Tibial nerve (tissue), 4 donors: Measurements from ENCODE around the gene PSMB11. TPM values are rescaled to one million over a fixed set of nuclear protein-coding genes. Genes with fewer than 3 reads are reported as not detected.

ENCODE experiments used
- DNase-seq, 2 donors: peaks; one replicate each; pipeline ENCODE4 v3.0.0-alpha.2; 2019; ENCODE audit warnings: low spot score in 2 of 2
- H3K27ac ChIP-seq, 4 donors: fragments of 200-600 bp; sonication (generic) in 3 of 4; one replicate each; pipeline ENCODE4 v1.5.1; 2017 to 2019; ENCODE audit warnings: mild to moderate bottlenecking in 1 of 4
- H3K27me3 ChIP-seq, 2 donors: fragments of 200-600 bp; sonication (generic) in 1 of 2; one replicate each; pipeline versions ENCODE4 v1.5.1 to v1.6.0; 2017 to 2019
- H3K36me3 ChIP-seq, 3 donors: fragments of 200-600 bp; sonication (generic); one replicate each; pipeline ENCODE4 v1.5.1; 2018 to 2019
- H3K4me1 ChIP-seq, 4 donors: fragments of 200-600 bp; sonication (generic) in 3 of 4; one replicate each; pipeline ENCODE4 v1.5.1; 2017 to 2019
- H3K4me3 ChIP-seq, 4 donors: fragments of 200-600 bp; sonication (generic) in 3 of 4; one replicate each; pipeline ENCODE4 v1.5.1; 2017 to 2019; ENCODE audit warnings: mild to moderate bottlenecking in 1 of 4, moderate library complexity in 1 of 4
- H3K9me3 ChIP-seq, 4 donors: fragments of 200-600 bp; sonication (generic) in 3 of 4; one replicate each; pipeline ENCODE4 v1.5.1; 2017 to 2019
- CTCF ChIP-seq, 5 experiments: fragments of 200-600 bp in 3 of 5; fragments of 450-650 bp in 2 of 5; sonication (generic) in 3 of 5; IDR thresholded peaks; one replicate each; pipeline ENCODE4 v1.5.1; 2016 to 2019; ENCODE audit warnings: antibody characterized with exemption in 5 of 5, mild to moderate bottlenecking in 3 of 5, moderate library complexity in 2 of 5
- EP300 ChIP-seq, 2 donors: sonication (generic); formaldehyde crosslinking; IDR thresholded peaks; one replicate each; pipeline ENCODE4 v1.6.1; 2017; ENCODE audit warnings: antibody characterized with exemption in 2 of 2, mild to moderate bottlenecking in 1 of 2
- POLR2A ChIP-seq, 2 donors: fragments of 450-650 bp; IDR thresholded peaks; one replicate each; pipeline ENCODE4 v1.6.1; 2017; ENCODE audit warnings: antibody characterized with exemption in 2 of 2, mild to moderate bottlenecking in 2 of 2, moderate library complexity in 2 of 2
- WGBS, 2 donors: methylation state at CpG; one replicate each; pipeline ENCODE4 v1.1.5; 2018; 5-methylcytosine and 5-hydroxymethylcytosine counted together
- total RNA-seq, 4 donors: library from RNA; depleted of rRNA; stranded (reverse); fragments of >200 nt; gene quantifications; one replicate each; pipeline ENCODE4 v1.1.0, GENCODE V29; 2016

The PSMB11 gene
- total RNA-seq, 4 donors from 2014 or later, result not detected

DNA sequence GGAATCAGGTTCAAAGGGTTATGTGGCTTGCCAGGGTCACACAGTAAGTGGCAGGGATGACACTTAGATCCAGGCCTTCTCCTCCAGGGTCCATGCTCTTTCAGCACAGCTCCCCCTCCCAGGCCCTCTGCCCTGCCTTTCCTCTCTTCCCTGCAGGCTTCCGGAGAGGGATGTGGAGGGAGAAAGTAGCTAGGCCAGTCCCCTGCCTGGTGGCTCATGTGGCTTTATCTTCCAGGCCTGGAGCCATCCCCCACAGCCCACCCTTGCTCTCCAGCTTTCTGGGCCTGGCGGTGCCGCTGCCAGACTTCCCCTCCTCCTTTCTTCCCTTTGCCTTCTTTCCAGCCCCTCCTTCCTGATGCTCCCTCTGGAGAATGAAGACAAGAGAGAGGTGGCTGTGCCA lies 1.7 kb downstream of the PSMB11 start:
- Histone ChIP-seq H3K27me3 (no peaks in the 10 kb centered on the region), H3K36me3 (no peaks in the 10 kb centered on the region), H3K27ac (no peak overlapping the region), H3K4me1 (no peaks in the 10 kb centered on the region), H3K4me3 (no peak overlapping the region), H3K9me3 (no peaks in the 10 kb centered on the region)
- WGBS, 2 donors, result 57 to 59% methylated on average over 3 of the region's 3 CpGs
- no peak for DNase-seq
- no peak for TF ChIP-seq POLR2A (IDR thresholded peaks at IDR 0.05)

- Histone ChIP-seq H3K4me3 (no peak overlapping the region), H3K27ac (no peak overlapping the region), H3K36me3 (no peaks in the 10 kb centered on the region), H3K4me1 (no peaks in the 10 kb centered on the region), H3K27me3 (no peaks in the 10 kb centered on the region), H3K9me3 (no peaks in the 10 kb centered on the region)
- TF ChIP-seq CTCF (IDR thresholded peaks at IDR 0.05) (no peak), POLR2A (IDR thresholded peaks at IDR 0.05) (no peak), EP300 (IDR thresholded peaks at IDR 0.05) (no peak)
- no peak for DNase-seq
- WGBS, 2 donors, result 84 to 87% methylated on average over 8 of the region's 8 CpGs
Observed at GRCh38 chr14:23044840-23045239, 2.8 kb downstream of the PSMB11 start.

GRCh38 chr14:23045419-23046357 lies 3.7 kb downstream of the PSMB11 start:
- TF ChIP-seq POLR2A (IDR thresholded peaks at IDR 0.05) (no peak), CTCF (IDR thresholded peaks at IDR 0.05) (no peak), EP300 (IDR thresholded peaks at IDR 0.05) (no peak)
- DNase-seq, result no peak
- Histone ChIP-seq H3K9me3 (no peaks in the 10 kb centered on the region), H3K27me3 (no peaks in the 10 kb centered on the region), H3K4me3 (no peak overlapping the region), H3K36me3 (no peaks in the 10 kb centered on the region), H3K4me1 (no peaks in the 10 kb centered on the region), H3K27ac (no peak overlapping the region)
- WGBS, 2 donors, result 78 to 83% methylated on average over 13 of the region's 13 CpGs

DNA sequence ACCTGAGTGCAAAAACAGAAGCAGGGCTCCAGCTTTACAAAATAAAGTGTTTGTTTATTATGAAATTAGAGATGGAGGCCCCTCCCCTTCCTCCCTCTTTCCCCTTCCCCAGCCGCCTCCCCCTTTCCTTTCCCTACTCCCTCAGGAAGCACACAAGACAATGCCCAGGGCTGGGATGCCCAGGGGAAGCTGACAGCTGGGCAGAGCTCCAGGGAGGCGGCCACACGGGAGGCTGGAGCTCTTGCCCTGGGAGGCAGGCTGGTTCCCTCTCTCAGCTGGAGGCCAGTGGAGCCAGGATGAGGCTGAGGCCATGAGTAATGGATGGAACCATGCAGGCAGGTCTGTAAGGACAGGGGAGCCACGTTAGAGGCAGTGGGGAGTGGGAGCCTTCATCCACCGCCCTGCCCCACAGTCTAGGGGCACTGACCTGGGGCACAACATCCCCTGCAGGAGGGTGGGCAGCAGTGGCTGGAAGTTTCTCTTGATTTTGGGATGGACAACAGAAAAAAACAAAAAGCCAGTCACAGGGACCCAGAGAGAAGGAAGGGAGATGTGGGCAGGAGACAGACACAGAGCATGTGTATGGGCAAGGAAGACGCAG lies 5.1 kb downstream of the PSMB11 start:
- WGBS, 2 donors, result 58 to 64% methylated on average over 6 of the region's 6 CpGs
- no peaks in the 10 kb centered on the region for H3K9me3 ChIP-seq
- H3K4me3 ChIP-seq, result no peak overlapping the region
- no peak for DNase-seq
- no peak for TF ChIP-seq CTCF (IDR thresholded peaks at IDR 0.05)
- TF ChIP-seq POLR2A (IDR thresholded peaks at IDR 0.05), result no peak
- no peak for TF ChIP-seq EP300 (IDR thresholded peaks at IDR 0.05)
- H3K27ac ChIP-seq, result no peak overlapping the region
- no peaks in the 10 kb centered on the region for H3K4me1 ChIP-seq
- no peaks in the 10 kb centered on the region for H3K36me3 ChIP-seq
- H3K27me3 ChIP-seq, result no peaks in the 10 kb centered on the region

DNA sequence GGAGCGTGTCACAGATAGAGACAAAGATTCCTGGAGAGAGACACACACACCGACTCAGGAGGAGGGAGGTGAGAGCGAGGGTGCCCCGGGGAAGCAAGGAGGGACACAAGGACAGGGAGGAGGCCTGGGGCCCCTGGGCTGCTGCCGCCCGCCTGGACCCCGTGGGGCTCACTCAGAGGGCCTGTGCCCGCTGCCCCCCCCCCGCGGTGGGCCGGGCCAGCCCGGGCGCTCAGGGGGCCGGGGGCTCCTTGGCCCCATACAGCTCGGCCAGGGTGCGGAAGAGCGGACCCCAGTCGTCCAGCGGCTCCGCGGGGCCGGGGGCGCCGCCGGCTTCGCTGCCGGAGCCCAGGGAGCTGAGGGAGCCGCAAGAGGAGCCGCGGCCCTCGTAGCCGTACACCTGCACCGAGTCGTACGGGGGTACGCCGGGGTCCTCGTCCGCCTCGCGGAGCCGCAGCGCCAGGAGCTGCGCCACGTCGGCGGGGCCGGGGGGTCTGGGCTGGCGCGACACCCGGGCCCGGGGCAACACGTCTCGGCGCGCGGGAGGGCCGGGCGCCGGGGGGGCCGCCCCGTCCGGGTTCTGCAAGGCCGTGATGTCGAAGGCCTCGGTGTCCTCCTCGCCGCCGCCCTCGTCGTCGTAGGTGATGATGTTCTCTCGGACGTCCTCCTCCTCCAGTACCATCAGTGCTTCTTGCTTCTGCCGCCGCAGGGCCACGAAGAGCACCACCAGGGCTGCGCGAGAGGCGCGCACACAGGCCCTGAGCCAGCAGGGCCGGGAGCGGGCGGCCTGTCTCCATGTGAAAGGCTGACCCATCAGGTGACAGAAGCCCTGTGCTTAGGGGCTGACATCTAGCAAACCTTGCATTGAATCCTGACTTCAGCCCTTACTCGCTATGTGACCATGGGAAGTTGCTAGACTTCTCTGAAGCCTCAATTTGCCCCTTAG lies 6.0 kb downstream of the PSMB11 start:
- H3K27me3 ChIP-seq, result no peaks in the 10 kb centered on the region
- TF ChIP-seq EP300 (IDR thresholded peaks at IDR 0.05) (no peak), POLR2A (IDR thresholded peaks at IDR 0.05) (no peak), CTCF (IDR thresholded peaks at IDR 0.05) (no peak)
- no peak for DNase-seq
- 83 to 86% methylated on average over 34 to 52 of the region's 85 CpGs for WGBS, 2 donors
- H3K4me3 ChIP-seq, result no peak overlapping the region
- H3K36me3 ChIP-seq, result no peaks in the 10 kb centered on the region
- H3K9me3 ChIP-seq, result no peaks in the 10 kb centered on the region
- H3K27ac ChIP-seq, result no peak overlapping the region
- no peaks in the 10 kb centered on the region for H3K4me1 ChIP-seq
